AG09319 (cell line): ENCODE results near the gene MALSU1.

ENCODE experiments used
- DNase-seq: peaks from one replicate; pipeline ENCODE4 v3.0.0-alpha.2; 2010; ENCODE audit warnings: low read depth; ENCODE audit errors: extremely low read depth
- TF ChIP-seq, protein P1 (sequence below): IDR thresholded peaks from 2 replicates; pipeline ENCODE4 v1.5.1; 2011; ENCODE audit warnings: low read depth, mild to moderate bottlenecking, inconsistent platforms, low read length, moderate library complexity

MALSU1 gene

GRCh38 chr7:23335621-23336020 lies 36.5 kb downstream of the MALSU1 start:
- TF ChIP-seq, protein P1, sequence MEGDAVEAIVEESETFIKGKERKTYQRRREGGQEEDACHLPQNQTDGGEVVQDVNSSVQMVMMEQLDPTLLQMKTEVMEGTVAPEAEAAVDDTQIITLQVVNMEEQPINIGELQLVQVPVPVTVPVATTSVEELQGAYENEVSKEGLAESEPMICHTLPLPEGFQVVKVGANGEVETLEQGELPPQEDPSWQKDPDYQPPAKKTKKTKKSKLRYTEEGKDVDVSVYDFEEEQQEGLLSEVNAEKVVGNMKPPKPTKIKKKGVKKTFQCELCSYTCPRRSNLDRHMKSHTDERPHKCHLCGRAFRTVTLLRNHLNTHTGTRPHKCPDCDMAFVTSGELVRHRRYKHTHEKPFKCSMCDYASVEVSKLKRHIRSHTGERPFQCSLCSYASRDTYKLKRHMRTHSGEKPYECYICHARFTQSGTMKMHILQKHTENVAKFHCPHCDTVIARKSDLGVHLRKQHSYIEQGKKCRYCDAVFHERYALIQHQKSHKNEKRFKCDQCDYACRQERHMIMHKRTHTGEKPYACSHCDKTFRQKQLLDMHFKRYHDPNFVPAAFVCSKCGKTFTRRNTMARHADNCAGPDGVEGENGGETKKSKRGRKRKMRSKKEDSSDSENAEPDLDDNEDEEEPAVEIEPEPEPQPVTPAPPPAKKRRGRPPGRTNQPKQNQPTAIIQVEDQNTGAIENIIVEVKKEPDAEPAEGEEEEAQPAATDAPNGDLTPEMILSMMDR: no peak

GRCh38 chr7:23336086-23336485 lies 36.9 kb downstream of the MALSU1 start:
- no peak for DNase-seq
- TF ChIP-seq, protein P1: no peak

More at GRCh38 chr7:23335621-23336020, 36.5 kb downstream of the MALSU1 start:
- DNase-seq: no peak

GRCh38 chr7:23336799-23337283 lies 37.7 kb downstream of the MALSU1 start:
- TF ChIP-seq, protein P1: no peak

DNA sequence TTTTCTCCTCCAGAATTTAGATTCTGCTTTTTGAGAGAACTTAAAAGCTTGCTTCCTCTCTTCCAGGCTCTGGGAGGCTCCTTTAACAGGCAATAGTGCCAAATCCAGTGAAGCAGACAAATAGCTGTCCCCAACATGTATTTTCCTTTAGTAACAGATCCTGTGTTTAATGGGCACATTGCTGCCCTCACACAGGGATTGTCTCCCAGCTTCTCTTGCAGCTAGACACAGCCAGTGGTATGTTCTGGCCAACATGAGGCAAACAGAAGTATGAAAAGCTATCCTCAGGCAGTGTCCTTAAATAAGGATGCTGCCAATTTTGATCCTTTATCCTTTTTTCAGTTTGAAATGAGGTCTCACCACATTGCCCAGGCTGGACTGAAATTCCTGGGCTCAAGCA lies 38.2 kb downstream of the MALSU1 start:
- DNase-seq: no peak
- TF ChIP-seq, protein P1: no peak

More at GRCh38 chr7:23336799-23337283, 37.7 kb downstream of the MALSU1 start:
- no peak for DNase-seq

DNA sequence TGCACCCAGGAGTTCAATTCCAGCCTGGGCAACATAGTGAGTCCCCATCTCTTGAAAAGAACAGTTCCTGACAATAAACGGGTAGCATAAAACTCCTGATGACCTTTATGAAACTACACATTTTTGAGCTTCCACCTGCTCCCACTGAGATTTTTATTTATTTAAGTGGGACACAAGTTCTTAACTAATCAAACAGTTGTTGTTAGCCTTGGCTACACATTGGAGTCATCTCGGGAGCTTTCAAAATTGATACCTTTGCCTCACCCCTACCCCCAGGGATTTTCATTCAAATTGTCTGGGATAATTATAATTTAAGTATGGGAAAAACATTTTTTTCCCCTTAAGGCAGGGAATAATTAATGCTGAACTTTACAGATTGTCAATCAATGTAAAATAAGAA lies 39.3 kb downstream of the MALSU1 start:
- DNase-seq: no peak
- TF ChIP-seq, protein P1: no peak

- DNase-seq: no peak
- TF ChIP-seq, protein P1: no peak
These were observed 39.7 kb downstream of the MALSU1 start for GRCh38 chr7:23338863-23339262.

DNA sequence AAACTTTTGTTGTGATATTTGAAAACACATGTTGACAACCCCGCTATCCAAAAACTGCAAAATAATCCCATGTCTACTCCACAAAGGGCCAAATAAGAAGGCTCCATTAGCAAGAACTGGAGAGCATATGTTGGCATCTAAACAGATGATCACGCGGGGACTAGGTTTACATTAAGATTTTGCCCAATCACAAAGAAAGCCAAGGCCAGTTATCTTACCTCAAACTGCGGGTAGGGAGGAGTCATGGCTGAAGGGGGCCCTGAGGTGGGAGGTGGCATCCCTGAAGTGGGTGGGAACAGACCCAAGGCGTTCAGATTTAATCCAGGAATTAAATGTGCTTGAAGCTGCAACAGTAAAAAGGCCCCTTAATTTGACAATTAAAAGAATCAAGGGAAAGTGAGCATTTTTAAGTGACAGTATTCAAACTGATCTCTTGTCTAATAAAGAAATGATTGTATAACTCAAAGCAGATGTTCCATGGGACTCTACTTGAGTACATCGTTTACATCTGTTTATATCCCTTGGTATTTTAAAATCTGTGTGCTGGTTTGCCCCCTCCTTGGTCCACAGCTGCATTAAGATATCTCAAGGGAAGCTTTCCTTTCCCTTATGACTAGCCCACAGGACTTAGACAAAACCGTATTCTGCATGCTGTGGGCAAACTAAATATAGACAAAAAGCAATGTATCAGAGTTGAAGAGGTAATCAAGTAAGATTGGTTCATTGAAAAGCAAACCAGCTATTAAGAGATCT lies 42.9 kb downstream of the MALSU1 start:
- no peak for DNase-seq
- TF ChIP-seq, protein P1: no peak
